Renal pelvis (tissue), 4 donors: Measurements from ENCODE around the gene PPP1R9B. TPM values are rescaled to one million over a fixed set of nuclear protein-coding genes. Genes with fewer than 3 reads are reported as not detected.

Experiments used
- DNase-seq: peaks from one replicate; pipeline ENCODE4 v3.0.0-alpha.2; 2013
- polyA plus RNA-seq, 3 donors: library from polyadenylated mRNA; unstranded; fragments of 120-200 nt; gene quantifications; one replicate each; pipeline ENCODE4 v1.2.1, GENCODE V29; 2013; ENCODE audit not compliant: insufficient read length in 3 of 3

Gene PPP1R9B
- polyA plus RNA-seq, 3 donors: 47.5 to 56.9 (median 49.6) TPM

DNA sequence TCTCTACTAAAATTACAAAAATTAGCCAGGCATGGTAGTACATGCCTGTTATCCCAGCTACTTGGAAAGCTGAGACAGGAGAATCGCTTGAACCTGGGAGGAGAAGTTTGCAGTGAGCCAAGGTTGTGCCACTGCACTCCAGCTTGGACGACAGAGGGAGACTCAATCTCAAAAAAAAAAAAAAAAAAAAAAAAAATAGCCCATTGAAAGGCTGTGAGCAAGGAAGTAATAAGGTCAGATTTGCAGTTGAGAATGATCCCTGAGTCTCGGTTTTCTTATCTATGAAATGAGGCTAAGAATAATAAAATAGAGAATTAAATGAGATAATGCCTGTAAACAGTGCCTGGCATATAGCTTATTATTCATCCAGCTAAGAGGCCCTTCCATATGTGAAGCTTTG is 56.7 kb downstream of the PPP1R9B start:
- no peak for DNase-seq

DNA sequence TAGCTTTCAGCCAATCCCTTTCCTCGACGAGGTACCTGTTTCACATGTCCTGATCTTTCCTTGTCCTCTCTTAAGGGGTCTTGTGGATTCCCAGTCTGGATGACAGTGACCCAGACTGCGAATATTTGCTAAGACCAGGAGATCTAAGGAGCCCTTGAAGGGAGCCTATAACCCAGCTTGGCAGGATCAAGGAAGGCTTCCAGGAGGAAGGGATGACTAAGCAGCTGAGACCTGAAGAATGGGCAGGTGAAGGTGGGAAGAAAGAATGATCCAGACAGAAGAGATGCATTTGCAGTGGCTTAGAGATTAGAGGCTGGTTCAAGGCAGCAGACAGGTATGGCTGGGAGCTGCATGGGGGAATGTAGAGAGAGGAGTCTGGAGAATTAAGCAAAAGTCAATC is 57.2 kb downstream of the PPP1R9B start:
- no peak for DNase-seq

DNA sequence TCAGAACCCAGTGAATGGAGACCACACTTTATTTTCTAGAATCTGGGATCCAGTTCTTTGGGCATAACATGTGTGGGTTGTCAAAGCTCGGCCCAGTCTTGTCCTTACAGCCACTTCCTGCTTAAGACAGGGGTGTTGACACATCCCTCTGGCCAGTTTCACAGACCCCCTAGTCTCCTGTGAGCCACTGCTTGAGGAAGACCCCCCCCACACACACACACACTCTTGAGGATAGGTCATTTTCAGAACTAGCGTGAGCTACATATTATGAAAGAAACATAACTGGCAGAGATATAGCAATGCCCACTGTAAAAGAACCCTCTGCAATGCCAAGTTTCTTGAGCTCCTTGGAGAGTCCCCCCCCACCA is 58.6 kb downstream of the PPP1R9B start:
- no peak for DNase-seq

DNA sequence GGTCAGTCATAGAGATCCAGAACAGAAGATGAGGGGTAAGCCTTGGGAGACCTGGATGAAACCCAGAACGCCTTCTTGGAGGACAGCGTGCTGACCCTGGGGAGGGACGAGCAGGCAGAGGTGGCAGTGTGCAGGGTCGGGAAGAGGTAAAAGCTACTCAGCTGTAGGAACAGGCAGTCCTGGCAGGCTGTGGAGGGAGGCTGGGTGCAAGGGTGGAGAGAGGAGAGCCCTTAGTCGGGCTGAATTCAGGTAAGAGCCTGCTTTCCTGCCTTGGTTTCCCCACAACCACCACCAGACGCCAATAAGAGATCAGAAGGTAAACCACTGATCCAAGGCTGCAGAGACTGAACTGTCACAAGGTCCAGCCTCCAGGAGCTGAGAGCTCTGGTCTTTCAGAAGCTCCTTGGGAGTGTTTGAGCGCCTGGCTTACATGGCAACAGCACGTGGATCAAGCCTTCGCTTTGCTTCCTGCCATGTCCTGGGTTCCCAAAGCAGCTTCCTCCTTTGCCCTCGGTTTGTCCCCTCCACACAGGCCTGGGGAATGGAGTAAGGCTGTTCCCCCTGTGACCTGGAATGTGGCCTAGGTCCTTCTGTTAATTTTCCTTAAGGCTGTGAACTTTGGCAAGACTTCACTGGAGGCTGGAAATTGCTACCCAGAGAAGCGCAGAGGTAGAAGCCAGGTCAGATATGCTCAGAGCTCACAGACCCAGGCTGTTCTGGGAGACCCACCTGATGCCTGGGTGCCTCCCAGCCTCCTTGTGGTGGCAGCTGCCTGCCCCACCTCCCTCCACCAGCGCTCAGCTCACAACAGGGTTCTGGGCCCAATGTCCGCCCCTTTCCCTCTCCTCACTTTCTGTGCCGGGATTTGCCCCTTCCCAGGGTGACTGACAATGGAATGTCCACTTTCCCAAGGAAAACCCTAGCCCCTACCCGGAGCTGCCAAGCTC is 59.2 kb downstream of the PPP1R9B start:
- DNase-seq: no peak

DNA sequence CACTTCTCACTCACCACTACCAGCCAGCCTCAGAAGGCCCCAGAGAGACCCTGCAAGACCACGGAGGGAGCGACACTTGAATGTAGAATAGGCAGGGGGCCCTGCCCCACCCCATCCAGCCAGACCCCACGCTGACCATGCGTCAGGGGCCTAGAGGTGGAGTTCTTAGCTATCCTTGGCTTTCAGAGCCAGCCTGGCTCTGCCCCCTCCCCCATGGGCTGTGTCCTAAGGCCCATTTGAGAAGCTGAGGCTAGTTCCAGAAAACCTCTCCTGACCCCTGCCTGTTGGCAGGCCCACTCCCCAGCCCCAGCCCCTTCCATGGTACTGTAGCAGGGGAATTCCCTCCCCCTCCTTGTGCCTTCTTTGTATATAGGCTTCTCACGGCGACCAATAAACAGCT is 60.4 kb downstream of the PPP1R9B start:
- no peak for DNase-seq

DNA sequence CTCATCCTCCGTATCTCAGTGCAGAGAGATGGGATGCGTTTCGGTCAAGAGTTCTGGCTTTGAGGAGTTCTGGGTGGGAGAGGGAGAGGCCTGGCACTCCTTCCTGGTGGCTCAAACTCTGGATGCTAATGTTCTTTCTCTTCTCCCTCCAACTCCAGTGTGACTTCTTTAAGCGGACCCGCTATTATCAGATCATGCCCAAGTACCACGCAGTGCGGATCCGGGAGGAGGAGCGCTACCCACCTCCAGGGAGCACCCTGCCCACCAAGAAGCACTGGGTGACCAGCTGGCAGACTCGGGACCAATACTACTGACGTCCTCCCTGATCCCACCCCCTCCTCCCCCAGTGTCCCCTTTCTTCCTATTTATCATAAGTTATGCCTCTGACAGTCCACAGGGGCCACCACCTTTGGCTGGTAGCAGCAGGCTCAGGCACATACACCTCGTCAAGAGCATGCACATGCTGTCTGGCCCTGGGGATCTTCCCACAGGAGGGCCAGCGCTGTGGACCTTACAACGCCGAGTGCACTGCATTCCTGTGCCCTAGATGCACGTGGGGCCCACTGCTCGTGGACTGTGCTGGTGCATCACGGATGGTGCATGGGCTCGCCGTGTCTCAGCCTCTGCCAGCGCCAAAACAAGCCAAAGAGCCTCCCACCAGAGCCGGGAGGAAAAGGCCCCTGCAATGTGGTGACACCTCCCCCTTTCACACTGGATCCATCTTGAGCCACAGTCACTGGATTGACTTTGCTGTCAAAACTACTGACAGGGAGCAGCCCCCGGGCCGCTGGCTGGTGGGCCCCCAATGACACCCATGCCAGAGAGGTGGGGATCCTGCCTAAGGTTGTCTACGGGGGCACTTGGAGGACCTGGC is 61.3 kb downstream of the PPP1R9B start:
- DNase-seq: no peak

DNA sequence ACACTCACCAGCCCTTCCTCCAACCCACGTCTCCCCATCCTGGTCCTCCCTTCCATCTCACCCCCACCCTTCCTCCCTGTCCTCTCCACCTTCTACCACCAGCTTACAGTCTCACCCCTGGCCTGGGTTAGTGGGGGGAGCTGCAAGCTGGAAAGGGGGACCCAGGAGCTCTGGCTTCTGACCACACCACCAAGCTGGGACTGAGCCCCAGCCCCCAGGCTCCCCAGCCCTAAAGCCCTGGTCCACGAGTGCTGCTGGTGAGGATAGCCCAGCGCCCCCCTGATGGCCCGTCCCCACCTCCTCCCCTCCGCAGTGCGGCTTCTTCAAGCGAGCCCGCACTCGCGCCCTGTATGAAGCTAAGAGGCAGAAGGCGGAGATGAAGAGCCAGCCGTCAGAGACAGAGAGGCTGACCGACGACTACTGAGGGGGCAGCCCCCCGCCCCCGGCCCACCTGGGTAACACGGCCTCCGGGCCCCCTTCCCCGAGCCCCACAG is 62.5 kb downstream of the PPP1R9B start:
- DNase-seq: no peak

DNA sequence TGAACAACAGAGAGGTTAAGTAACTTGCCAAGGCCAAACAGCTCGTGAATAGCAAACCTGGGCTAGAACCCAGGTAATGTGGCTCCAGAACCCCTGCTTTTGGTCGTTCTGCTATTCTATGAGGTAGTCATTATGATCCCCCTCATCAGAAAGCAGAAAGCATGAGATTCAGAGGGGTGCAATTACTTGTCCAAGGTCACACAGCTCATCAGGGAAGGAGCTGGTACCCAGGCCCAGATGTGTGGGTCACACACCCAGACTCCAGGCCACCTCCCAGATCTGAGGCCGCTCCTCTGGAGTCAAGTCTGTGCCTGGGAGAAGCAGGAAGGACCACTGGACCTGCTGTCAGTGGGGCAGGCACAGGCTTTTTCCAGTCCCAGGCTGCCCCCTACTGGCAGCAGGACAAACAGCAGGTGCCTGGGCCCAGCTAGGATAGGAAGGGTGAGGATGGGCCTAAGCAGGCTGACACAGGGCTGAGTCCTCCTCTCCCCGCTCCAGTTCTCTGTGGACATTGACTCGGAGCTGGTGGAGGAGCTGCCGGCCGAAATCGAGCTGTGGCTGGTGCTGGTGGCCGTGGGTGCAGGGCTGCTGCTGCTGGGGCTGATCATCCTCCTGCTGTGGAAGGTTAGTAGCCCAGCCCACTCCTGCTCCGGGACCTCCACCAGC is 63.1 kb downstream of the PPP1R9B start:
- peak; percentile 48 for DNase-seq

Other genes with a start within 250 kb of the PPP1R9B start
- gene DLX4, start 181.5 kb downstream of the PPP1R9B start, polyA plus RNA-seq: 1 to 10 TPM in 1 of 3 donors, under 1 TPM in 2; 0.62 to 1.3 (median 0.98) TPM
- 1 to 10 TPM in 2 of 3 donors, under 1 TPM in 1; 0.90 to 2.3 (median 1.5) TPM for gene DLX3, start 155.5 kb downstream of the PPP1R9B start, polyA plus RNA-seq
- gene ITGA3, start 94.6 kb downstream of the PPP1R9B start, polyA plus RNA-seq: 100 to 1,000 TPM; 104 to 119 (median 112) TPM
- gene PDK2, start 55.3 kb downstream of the PPP1R9B start, polyA plus RNA-seq: 100 to 1,000 TPM; 125 to 135 (median 129) TPM
- gene SAMD14, start 20.5 kb downstream of the PPP1R9B start, polyA plus RNA-seq: 10 to 100 TPM; 14.8 to 18.7 (median 17.9) TPM
- 1 to 10 TPM; 1.3 to 1.7 (median 1.5) TPM for gene SGCA, start 15.3 kb upstream of the PPP1R9B start, polyA plus RNA-seq
- gene COL1A1, start 51.0 kb upstream of the PPP1R9B start, polyA plus RNA-seq: 100 to 1,000 TPM; 388 to 763 (median 498) TPM
- 1 to 10 TPM; 1.9 to 3.2 (median 3.2) TPM for gene TMEM92, start 123.8 kb upstream of the PPP1R9B start, polyA plus RNA-seq
- gene XYLT2, start 195.4 kb upstream of the PPP1R9B start, polyA plus RNA-seq: 10 to 100 TPM; 25.3 to 30.3 (median 29.4) TPM
- 10 to 100 TPM; 75.4 to 81.2 (median 80.8) TPM for gene MRPL27, start 222.5 kb upstream of the PPP1R9B start, polyA plus RNA-seq
- gene EME1, start 222.6 kb upstream of the PPP1R9B start, polyA plus RNA-seq: 10 to 100 TPM in 1 of 3 donors, 1 to 10 TPM in 2; 7.7 to 11.9 (median 9.0) TPM
- 10 to 100 TPM; 56.7 to 67.6 (median 61.0) TPM for gene LRRC59, start 246.8 kb upstream of the PPP1R9B start, polyA plus RNA-seq